PFSK-1 (cell line): ENCODE measurements around the gene SKI.

Source experiments
- POLR2AphosphoS5 ChIP-seq: IDR thresholded peaks from 2 replicates; pipeline ENCODE4 v1.6.1; 2012; ENCODE audit warnings: low read depth, mild to moderate bottlenecking, control low read depth, low read length, moderate library complexity
- REST ChIP-seq, 2 experiments: IDR thresholded peaks; 2 replicates each; pipeline versions ENCODE4 v1.6.1 to v1.8.0; 2011 to 2012; ENCODE audit warnings: low read depth in 2 of 2, low read length in 2 of 2, control low read depth in 1 of 2, inconsistent platforms in 1 of 2, mild to moderate bottlenecking in 1 of 2, moderate library complexity in 1 of 2; ENCODE audit not compliant: insufficient read depth in 1 of 2
- TAF1 ChIP-seq: IDR thresholded peaks from 2 replicates; pipeline ENCODE4 v1.6.1; 2012; ENCODE audit warnings: low read length, control low read depth, borderline replicate concordance; ENCODE audit not compliant: insufficient read depth

GRCh38 chr1:2312160-2312514, 84.0 kb downstream of the SKI start:
- TF ChIP-seq POLR2AphosphoS5, result no peak
- no peak for TF ChIP-seq REST (IDR thresholded peaks at IDR 0.05; ENCODE audit: insufficient read depth in 1 of 2, low read depth in 2 of 2, low read length in 2 of 2)
- no peak for TF ChIP-seq TAF1
